ENCODE data around the gene PIEZO2.
"Not testable (repeated sequence)": the region's sequence is repeated elsewhere in the genome, so short reads cannot be mapped to it uniquely, and the experiment has no call there.

The PIEZO2 gene

DNA sequence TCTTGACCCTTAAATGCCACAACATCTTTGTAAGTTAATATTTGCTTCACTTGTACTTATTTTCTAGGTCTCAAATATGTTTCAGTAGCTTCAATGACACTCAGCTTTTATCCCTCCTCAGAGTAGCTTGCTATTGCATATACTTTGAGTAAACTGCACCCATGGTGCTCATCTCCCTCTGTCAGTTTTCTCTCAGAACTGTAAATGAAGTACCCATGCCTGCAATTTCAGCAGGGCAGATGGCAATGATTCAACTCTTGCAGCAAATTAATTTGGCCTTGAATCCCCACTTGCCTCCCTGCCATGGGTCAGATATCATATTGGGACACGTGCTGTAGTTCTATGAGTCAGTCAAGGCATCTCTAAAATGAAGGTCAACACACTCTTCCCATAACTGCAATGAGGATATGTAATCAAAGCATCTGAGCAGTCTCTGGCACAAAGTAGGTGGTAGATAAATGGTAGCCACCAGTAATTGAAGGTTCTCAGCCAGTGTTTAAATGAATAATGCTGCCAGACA is 225.8 kb downstream of the PIEZO2 start:
- DNase-seq = no peak

DNA sequence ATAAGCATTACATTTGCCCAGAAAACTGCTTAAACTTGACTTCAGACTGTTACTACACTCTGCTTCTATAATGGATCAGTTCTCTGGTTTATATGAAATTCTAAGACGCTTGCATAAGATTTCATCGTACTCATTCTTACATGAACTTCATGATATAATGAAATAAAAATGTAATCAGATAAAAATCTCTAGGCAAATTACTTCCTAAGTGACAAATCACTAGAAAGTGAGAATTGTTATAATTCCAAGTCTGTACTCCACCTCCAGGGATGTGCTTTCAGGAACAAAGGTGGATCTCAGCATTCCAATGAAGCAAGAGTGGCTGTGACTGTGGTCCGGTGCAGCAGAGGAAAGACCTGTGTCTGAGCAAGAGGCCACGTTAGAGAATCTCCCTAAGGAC is 226.2 kb downstream of the PIEZO2 start:
- DNase-seq = no peak

DNA sequence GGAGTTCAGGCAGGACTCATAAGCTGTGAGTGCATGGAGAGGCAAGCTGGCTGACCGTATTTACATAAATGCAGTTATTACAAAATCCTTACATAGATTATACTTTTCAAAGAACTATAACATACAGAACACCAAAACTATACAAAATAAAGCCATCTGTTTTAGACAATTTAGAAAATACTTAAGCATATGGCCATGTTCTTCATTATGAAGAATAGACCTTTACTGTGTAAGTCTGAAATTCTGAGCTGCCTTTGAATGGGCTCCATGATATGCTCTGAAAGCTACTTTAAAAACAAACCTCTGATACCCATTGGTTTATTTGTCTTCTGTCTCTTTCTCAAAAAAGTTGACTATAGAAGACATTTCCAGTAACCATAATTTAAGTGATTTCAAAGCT is 226.7 kb downstream of the PIEZO2 start:
- not testable (repeated sequence) for DNase-seq

DNA sequence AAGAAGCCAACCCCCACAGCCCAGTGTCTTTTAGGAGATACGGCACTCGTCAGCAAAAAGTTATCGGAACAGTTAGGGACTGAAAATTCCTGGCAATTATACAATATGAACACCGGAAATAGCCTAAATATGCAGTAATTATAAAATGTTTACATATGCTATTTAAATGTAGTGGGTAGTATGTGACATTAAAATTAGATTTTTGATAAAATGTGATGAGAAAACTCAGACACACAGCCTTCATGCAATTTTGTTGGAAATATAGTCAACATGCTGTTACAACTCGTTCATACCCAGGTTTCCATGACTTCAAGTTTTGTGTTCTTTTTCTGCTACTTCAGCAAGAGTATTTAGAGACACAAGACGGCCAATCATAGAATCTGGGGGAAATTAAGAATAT is 229.1 kb downstream of the PIEZO2 start:
- not testable (repeated sequence) for DNase-seq

DNA sequence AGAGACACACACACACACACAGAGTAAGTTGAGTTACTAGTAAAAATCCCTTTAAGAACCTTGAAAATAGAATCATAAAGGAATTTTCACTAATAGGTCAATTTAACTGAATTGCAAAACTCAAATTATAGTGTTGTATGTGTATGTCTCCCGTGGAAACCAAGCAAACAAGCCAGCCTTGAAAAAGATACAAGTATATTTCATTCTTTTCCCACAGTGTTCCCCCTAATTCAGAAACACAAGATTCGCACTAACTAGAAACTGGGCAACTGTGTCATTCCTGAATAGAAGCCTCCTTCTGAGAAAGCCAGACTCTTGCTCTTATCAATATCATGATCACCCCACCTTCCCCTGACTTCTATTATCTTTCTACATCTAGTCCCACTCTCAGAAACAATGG is 229.5 kb downstream of the PIEZO2 start:
- no peak for DNase-seq

DNA sequence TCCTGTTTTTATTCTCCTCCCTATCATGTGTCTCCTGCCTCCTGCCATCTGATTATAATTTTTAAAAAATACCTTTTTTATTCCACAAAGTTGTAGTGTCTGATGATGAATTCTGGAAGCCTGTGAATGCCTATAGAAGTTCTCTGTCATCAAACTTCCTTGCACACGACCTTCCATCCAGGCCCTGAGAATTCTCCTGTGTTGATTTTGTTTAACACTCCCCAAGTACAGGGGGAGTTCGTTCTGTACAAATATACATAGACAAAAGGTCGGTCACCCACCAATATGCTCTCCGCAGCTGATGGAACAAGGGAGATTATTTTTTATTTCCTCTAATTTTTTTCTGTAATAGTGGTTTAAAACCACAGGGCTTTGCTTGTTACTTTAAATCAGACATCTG is 232.5 kb downstream of the PIEZO2 start:
- DNase-seq = peak; percentile 10

DNA sequence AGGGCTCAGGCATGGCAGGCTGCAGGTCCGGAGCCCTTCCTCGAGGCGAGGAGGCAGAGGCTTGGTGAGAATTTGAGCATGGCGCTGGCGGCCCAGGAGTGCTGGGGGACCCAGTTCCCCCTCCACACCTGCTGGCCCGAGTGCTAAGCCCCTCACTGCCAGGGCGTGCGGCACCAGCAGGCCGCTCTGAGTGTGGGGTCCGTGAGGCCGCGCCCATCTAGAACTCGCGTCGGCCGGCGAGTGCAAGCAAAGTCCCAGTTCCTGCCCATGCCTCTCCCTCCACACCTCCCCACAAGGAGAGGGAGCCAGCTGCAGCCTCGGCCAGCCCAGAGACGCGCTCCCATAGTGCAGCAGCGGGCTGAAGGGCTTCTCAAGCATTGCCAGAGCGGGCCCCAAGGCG is 233.0 kb downstream of the PIEZO2 start:
- DNase-seq = no peak

DNA sequence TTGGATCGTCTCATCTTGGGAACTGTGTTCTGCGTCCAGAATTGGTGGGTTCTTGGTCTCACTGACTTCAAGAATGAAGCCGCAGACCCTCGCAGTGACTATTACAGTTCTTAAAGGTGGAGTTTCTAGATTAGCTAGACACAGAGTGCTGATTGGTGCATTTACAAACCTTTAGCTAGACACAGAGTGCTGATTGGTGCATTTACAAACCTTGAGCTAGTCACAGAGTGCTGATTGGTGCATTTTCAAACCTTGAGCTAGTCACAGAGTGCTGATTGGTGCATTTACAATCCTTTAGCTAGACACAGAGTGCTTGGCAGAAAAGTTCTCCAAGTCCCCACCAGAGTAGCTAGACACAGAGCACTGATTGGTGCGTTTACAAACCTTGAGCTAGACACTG is 233.6 kb downstream of the PIEZO2 start:
- not testable (repeated sequence) for DNase-seq

DNA sequence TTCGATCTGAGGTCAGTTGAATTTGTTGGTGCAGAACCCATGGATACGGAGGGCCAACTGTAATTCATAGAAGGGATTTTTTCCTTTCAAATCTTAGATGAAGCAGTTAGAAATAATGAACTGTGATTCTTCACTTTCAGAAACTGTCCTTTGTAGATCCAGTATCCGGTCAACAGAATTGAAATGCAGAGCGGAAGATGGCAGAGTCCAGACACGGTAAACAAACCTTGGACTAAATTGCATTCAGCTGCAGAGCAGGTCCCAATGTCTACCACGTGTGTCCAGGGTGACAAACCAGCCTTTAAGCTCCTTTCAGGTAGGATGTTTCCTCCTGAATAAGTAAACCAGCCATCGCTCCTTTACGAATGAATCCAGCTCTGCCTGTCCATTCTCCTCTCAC is 234.8 kb downstream of the PIEZO2 start:
- not testable (repeated sequence) for DNase-seq

DNA sequence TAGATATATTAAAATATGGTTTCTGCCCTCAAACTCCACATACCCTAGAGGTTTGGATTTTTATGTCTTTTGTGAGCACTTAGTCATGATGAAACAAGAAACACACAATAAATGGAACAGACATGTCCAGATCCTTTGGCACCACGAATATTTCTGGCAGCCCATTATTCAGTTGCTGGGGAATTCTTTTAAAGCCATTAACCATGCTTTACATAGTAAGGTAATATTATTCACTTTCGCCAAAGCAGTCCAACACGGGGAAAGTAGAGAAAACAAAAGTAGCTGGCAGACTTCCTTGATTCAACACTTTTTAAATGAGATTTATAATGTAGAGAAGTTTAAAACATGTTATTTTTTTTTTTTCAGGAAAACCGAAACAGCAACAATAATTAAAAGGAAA is 235.4 kb downstream of the PIEZO2 start:
- no peak for DNase-seq

DNA sequence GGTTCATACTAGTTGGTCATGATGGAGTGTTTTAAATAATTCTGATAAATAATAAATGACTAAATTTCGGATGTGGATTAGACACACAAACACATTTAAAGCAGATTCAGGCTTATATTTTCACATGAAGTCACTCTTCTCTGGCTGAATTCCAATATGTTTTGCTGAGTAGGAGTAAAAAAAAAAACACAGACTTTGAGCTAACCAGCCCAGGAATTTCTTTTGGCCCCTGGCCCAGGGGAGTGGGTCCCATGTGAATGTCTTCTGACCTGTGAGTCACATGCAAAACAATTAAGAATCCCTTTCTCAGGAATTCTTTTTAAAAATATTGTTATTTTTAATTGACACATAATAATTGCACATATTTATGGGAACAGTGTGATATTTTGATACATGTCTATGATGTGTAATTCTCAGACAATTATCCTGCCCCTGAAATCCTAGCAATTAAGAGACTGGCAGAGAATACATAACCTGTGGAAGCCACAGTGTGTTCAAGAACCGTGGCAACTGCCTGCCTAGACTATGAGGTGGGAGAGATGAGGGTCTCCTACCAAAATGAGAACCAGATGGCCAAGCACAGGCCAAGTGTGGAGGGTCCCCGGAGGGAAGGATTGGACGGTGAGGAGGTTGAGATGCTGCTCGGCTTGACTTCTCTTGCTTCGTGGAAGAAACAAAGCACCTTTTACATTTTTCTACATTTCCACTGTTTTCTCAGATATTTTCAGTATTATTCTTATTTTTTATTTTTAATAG is 236.4 kb downstream of the PIEZO2 start:
- no peak for DNase-seq

DNA sequence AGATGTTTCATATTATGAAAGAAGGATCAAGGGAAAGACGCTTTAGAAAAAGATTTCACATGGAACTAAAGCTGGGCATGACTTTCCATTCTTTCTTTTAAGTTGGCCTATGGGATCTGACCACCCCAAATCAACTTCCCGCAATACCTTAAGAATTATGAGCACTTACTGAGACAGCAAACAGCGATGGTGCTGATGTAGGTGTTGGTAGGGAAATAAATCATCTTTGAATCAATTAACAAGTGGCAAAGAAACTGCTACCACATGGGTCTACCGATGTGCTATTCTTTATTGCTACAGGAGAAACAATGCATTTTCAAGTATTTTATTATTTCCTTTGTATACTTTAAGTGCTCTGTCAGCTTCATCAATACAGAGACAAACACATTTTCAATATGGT is 239.6 kb downstream of the PIEZO2 start:
- no peak for DNase-seq

DNA sequence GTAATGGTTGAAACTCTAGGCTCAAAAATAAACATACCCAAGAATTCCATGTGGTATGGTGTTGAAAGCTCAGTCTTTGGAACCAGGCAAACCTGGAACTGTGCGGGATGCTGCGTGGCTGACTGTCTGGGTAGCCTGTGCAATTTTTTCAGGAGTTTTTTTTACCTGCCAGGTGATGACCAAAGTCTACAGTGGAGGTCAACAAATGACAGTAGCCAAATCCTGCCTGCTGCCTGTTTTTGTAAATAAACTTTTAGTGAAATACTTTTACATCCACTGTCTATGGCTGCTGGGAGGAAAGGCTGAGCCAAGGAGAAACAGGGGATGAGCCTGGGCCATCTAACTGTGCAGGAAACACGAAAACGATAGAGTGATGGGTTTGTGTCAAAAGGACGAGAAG is 240.6 kb downstream of the PIEZO2 start:
- no peak for DNase-seq

DNA sequence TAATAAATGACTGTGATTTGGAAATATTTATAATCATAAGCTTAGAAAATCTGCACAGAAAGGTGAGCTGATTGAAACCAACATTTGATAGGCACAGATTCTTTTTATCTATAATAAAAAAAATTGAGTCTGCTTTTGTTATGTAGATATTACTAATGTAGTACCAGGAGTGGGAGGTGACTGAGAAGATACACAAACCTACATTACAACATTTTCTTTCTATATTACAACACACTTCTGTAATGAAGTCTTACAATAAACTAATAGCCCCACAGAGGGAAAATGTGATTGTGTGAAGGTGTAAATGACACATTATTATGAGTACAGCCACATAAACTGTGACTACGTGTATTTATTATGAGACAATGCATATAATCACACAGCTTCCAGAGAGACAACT is 241.6 kb downstream of the PIEZO2 start:
- no peak for DNase-seq

DNA sequence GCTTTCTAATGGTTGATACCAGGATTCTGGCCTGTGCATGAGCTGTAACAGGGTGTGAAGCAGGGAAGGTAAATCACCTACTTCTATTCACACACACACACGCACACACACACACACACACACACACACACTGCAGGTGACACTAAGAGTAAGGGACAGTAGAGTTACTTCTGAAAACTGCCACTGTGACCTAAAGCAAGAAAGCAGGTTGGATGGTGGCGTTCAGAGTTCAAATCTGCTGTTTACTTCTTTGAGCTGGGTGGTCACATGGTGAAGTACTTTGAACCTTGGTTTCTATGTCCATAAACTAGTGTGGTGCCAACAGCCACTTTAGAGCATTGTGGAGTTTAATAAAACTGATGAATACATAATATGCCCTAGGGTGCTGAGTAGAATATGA is 248.0 kb downstream of the PIEZO2 start:
- no peak for DNase-seq

DNA sequence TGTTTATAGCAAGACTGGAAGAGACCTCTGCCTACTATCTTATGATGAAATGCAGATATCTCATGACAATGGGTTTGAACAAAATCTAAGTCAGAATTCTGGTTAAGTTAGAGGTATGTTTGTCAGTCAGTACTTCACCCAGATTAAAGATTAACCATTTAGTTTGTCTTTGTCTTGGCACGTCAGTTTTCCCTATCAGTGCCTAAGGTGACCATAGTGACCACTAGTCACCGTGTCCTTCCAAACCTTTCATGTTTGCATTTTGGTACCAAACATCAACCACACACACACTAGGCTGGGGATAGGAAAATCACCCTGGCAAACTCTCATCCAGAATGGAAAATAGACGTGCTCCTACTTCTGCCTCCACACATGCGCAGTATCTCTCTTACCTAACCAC is 248.9 kb downstream of the PIEZO2 start:
- DNase-seq = no peak

DNA sequence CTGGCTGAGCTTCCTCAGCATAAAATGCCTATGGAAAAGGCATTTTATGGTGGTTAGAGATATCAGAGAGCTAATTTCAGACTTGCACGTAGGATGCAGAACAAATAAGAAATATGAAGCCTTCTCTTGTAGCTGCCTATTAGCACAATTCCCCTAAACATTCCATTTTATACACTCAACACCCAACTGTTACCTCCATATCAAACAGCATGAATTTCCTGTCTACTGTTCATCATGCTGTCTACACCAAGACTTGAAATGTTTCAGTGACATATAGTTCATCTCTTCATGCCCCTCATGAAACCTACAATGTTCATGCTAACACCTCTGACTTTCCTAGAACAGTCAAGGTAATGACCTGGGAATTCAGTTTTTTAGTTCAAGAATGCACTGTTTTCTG is 249.9 kb downstream of the PIEZO2 start:
- no peak for DNase-seq

DNA sequence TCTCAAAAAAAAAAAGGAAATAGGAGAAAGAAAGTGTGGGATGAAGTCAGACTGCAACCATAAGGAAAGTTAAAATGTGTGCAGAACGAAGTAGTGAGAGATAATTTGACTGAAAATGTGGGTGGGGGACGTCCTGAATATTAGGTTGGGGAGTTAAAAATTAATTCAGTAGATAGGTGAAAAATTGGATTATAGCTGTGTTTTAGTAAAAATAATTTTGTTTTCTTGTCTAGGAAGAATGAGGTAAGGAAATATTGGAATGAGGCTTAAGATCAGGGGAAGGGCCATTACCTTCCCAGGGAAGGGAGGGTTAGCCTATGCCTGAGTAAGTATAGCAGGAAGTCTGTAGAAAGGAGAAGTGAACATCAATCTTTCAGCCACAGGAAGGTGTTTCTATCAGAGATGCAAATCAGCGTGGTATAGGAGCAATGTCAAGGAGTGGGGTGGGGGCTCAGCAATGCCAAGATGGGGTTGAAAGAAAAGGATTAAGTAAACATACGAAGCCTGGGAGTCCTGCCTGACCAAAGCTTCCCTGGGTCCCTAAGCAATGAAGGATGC is 250.9 kb downstream of the PIEZO2 start:
- peak; percentile 30 for DNase-seq

DNA sequence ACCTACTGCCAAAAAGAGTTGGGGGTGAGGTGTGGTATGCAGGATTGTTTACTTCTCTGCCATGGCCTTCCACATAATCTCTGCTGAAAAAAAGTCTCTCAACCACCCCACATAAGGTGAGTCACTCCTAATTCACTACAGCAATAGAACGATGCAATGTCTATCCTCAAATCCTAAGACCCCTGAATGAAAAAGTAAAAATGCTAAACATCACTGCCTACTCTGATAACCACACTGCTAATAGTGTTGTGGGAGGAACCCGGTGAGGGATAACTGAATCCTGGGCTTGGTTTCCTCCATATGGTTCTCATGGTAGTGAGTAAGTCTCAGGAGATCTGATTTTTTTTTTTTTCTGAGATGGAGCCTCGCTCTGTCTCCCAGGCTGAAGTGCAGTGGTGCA is 252.5 kb downstream of the PIEZO2 start:
- DNase-seq = no peak

DNA sequence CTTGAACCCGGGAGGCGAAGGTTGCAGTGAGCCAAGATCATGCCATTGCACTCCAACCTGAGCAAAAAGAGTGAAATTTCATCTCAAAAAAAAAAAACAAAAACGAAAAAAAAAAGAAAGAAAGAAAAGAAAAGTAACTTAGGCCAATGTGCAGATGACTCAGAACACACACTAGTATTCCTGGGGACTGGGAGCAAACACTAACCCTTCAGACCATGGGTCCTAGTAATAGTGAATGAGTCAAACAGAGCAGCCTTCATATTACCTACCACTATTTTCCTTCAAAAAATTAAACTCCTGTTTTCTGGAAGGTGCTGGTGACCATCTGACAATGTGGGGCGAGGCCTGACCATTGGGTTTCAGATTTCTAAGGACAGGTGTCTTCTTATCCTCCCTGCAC is 253.4 kb downstream of the PIEZO2 start:
- DNase-seq = no peak

DNA sequence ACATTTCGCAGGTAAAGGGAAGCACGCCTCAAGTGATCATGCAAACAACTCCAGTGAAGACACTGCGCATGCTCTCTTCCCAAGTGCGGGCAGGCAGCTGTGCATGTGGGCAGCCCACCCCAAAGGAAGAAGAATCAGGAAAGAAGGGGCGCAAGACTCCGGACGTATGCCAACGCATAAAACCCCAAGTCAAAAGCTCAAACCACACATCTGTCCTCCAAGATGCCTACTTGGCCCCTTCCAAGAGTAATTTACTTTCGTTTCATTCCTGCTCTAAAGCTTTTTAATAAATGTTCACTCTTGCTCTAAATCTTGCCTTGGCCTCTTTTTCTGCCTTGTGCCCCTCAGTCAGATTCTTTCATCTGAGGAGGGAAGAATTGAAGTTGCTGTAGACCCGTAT is 254.9 kb downstream of the PIEZO2 start:
- peak; percentile 8 for DNase-seq

DNA sequence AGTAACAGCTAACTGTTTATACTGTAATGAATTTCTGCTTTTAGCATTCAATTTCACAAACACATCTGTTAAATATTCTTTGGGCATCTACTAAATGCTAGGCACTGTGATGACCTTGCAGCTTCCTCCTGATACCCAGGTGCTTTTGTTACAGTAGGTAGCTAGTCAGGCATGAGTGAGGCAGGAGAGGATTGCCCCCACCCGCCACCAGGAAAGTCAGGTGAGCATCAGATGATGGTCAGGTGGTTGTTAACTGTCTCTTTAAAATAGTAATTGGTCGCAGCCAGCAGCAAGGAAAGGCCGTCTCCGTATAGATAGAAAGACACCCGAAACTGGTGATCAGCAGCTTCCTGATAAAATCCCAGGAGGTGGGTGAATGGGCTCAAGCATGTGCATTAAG is 255.6 kb downstream of the PIEZO2 start:
- no peak for DNase-seq

DNA sequence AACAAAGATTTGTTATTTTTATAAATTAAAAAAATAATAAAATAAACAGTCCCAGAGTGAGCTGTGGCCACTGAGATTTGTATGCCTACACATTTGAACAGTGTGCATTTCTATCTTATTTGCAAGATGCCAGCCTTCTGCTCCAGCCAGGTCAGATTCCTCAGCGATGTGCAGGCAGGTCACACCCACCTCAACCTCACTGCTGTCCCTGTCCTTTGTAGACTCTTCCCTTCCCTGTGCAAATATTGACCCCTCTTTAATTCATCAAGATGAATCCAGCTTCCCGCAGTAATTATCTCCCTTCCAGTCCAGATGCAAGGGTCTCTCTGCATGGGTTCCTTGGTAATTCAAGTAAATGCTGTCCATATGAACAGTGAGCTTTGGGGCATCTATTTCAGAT is 256.2 kb downstream of the PIEZO2 start:
- DNase-seq = no peak

DNA sequence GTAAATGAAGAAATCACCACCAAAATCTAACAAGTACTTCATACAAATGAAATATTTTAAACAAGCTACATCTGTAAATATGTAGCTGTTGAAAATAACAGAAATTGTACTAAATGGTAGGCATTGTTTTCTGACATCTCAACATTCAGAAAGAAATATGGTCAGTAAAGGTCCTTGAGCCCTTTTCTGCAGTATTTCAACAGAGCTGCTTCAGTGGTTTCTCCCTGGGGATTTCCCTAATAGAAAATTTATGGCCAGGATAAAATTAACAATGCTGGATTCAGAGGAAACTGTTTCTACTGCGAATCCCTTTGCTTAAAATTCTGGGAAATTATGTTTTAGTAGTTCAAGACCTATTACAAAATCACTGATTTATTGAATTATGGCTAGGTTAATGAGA is 256.6 kb downstream of the PIEZO2 start:
- DNase-seq = no peak

DNA sequence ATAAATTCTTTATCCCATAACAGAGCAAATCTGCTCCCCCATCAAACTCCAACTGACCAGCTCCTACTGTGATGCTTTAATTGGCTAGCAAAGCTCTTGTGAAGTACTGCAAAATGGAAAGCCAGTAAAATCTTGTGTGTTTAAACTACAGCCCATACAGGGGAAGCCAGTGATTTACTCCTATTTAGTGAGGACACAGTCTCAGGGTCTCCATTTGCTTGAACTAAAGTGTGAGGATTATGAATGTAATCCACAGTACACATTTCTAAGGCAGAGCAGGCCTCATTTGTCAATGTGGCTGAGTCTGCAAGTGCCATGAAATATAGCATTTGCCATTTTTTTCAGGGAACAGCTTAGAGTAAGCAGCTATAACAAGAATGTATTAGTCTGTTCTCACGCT is 259.3 kb downstream of the PIEZO2 start:
- DNase-seq = no peak
